Esophagus squamous epithelium (tissue), 4 donors: Measurements from ENCODE around the gene PADI2.

ENCODE experiments used
- CTCF ChIP-seq, 6 experiments: fragments of 450-650 bp in 4 of 6; fragments of 200-600 bp in 2 of 6; sonication (generic) in 2 of 6; IDR thresholded peaks; one replicate each; pipeline ENCODE4 v1.5.1; 2016 to 2019; ENCODE audit warnings: antibody characterized with exemption in 6 of 6, mild to moderate bottlenecking in 4 of 6, moderate library complexity in 4 of 6
- POLR2A ChIP-seq, 4 donors: fragments of 450-650 bp; IDR thresholded peaks; one replicate each; pipeline ENCODE4 v1.6.1; 2017; ENCODE audit warnings: antibody characterized with exemption in 4 of 4, mild to moderate bottlenecking in 4 of 4, moderate library complexity in 3 of 4

GRCh38 chr1:17040135-17040534 is 79.1 kb downstream of the PADI2 start:
- TF ChIP-seq POLR2A (IDR thresholded peaks at IDR 0.05) (no peak), CTCF (IDR thresholded peaks at IDR 0.05) (no peak)
